ENCODE results near the gene PRR35.

PRR35 gene

GRCh38 chr16:528111-529011 lies 31.8 kb upstream of the PRR35 start:
- peak; percentile 17 for DNase-seq (ENCODE audit: low read depth)

- no peak for DNase-seq (ENCODE audit: low read depth)
These were observed 31.1 kb upstream of the PRR35 start for GRCh38 chr16:529012-529575.

DNA sequence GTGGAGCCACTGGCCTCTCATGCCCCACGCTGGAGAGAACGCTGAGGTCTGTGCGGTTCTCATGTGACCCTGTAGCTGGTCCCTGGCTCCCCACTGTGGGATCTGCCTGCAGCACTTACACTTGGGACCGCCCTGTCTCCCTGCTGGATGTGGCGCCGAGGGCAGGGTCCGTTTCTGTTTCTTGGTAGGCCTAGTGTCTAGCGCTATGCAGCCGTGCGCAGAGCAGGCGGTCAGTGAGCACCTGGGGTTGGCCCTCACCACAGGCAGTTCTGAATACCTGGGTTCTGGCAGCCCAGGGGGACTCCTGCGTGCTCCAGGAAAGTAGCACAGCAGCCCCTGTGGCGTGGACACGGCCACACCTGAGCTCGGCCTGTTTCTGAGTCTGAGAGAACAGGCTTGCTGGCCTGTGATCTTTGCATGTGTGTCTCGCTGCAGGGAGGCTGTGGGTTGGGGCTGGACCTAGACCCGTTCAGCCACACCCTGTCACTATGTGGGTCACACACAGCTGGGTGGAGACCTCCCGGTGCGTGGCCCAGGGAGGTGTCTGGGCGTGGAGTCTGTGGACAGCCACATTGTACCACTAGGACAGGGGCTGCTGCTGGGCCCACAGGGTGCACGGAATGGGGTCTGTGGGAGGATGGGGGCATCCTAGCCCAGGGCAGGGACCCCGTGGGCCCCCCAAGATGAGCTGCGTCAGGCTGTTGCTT lies 29.9 kb upstream of the PRR35 start:
- DNase-seq (ENCODE audit: low read depth), result no peak

DNA sequence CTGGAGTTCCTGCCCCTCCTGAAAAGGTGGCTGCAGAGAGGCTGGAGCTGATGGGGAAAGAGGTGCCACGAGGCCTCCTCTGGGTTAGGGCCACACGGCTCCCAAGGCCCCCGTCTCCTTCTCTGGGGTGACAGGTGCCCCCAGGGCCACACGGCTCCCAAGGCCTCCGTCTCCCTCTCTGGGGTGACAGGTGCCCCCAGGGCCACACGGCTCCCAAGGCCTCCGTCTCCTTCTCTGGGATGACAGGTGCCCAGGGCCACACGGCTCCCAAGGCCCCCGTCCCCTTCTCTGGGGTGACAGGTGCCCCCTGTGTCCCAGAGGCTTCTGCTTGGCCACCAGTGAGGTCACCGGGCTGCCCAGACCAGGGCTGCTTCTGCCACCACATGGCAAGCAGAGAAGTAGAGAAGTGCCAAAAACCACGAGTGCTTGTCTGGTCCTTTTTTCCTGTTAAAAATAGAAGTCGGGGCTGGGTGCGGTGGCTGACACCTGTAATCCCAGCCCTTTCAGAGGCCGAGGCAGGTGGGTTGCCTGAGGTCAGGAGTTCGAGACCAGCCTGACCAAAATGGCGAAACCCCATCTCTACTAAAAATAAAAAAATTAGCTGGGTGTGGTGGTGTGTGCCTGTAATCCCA lies 28.6 kb upstream of the PRR35 start:
- no peak for DNase-seq (ENCODE audit: low read depth)

- no peak for DNase-seq (ENCODE audit: low read depth)
These were observed 26.6 kb upstream of the PRR35 start for GRCh38 chr16:533391-534123.

- DNase-seq (ENCODE audit: low read depth), result no peak
These were observed 26.1 kb upstream of the PRR35 start for GRCh38 chr16:534135-534534.

DNA sequence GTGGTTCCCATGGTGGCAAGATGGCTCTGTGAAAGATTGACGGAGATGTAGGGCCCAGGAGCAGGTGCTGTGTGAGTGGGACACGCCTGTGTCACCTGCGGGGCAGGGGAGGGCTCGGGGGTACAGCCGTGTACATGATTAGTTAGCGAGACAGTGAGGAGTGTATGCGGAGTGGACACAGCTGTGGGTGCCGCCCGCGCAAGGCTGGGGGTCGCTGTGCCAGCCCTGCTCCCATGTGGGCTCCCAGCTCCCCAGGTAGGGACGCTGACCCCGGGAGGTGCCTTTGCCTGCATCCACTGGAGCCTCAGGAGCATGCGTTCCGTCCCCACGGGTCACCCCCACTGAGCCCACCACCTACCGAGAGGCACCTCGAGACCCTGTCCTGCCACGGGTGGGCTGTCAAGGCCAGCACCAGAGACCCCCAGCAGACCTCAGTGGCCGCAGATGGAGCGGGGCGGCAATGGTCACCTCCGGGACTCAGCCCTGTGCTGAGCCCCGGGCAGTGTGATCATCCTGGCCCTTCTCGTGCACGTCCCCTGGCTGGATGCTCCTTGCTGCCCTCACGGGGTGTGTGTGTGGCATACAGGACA lies 25.2 kb upstream of the PRR35 start:
- no peak for DNase-seq (ENCODE audit: low read depth)

- no peak for DNase-seq (ENCODE audit: low read depth)
These were observed 24.5 kb upstream of the PRR35 start for GRCh38 chr16:535446-536405.

DNA sequence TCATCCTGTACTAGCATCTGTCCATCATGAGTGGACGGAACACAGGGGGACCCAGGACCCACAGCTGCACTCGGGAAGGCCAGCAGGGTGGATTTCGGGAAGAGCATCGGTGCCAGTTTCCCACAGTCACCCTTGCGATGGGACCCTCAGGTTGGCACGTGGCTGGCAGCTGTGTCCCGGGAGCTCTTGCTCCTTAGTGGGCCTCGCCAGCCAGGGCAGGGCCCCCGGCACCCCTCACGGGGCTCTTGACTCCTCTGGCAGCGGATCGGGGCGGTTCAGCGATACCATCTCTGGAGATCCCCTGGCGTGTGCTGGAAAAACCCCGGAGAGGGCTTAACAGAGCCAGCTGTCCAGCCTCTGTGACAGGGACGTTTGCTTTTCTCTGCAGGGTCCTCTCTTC lies 23.4 kb upstream of the PRR35 start:
- DNase-seq (ENCODE audit: low read depth), result no peak

GRCh38 chr16:537415-538335 lies 22.5 kb upstream of the PRR35 start:
- DNase-seq (ENCODE audit: low read depth), result no peak

DNA sequence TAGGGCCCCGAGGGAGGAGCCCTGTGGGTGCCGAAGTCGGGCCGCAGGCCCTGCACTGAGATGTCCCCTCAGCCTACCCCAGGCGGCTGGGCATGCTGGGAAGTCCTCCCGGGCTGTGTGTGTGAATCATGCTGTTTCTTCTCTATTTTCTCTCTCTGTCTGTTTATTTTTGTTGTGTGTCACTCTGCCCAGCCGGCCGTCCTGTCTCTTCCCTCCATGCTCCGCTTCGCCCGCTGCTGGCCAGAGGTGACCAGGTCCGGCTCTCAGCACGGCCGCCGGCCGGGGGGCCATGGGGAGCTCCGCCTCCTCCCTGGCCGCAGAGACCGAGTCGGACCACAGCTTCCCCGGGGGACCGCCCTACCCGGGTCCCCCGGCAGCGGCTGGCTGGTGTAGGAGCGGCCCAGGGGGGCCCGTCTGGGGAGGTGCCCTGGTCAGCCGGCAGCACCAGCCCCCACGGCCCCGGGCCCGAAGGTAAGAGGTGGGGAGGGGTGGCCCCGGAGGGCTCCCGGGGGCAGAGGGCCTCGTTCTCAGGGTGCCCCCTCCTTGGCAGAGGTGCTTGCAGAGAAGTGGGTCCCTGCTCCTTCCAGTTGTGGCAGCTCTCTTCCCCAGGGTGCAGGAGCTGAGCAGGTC lies 20.2 kb upstream of the PRR35 start:
- DNase-seq (ENCODE audit: low read depth), result no peak

DNA sequence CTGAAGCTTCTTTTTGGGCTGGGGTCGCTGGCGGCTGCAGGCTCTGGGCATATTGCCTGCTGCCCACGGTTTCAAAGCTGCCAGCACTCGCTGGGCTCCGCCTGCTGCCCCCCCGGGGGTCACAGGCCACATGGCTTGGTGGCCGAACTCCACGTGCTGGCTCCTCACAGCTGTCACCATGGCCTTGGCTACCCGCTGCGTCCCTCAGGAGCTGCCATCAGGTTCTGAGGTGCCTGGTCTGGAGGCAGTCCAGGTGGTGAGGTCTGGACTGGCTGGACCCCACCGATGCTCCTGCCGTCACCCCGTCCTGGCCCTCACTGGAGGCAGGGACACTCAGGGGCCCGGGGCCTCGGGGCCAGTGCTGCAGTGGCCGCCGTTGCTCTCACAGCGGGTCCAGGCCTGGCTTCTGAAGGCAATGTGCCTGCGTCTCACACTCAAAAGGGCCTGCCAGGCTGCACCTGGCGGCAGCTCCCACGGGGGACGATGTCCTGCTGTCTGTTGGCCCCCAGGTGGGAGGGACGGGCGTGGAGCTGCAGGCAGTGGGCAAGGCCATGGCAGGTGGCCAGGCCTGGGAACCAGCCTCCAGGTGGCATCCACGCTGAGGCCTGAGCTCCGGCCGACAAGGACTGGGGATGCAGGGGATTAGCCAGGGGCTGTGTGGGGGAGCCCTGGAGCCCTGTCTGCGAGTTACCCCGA lies 19.4 kb upstream of the PRR35 start:
- no peak for DNase-seq (ENCODE audit: low read depth)

GRCh38 chr16:543301-544164 lies 16.7 kb upstream of the PRR35 start:
- no peak for DNase-seq (ENCODE audit: low read depth)

GRCh38 chr16:544517-544916 lies 15.7 kb upstream of the PRR35 start:
- no peak for DNase-seq (ENCODE audit: low read depth)

- DNase-seq (ENCODE audit: low read depth), result peak; percentile 20
These were observed 13.1 kb upstream of the PRR35 start for GRCh38 chr16:546909-547770.

- no peak for DNase-seq (ENCODE audit: low read depth)
These were observed 11.6 kb upstream of the PRR35 start for GRCh38 chr16:548586-548985.
